IPS DF 19.7 (cell line): Measurements from ENCODE around the gene SFRP4.

Experiments used
- DNase-seq: peaks from one replicate; pipeline ENCODE4 v3.0.0-alpha.2; 2013; ENCODE audit warnings: low read depth, low spot score

SFRP4 gene

GRCh38 chr7:37925620-37926019, 9.0 kb upstream of the SFRP4 start:
- no peak for DNase-seq

GRCh38 chr7:37924491-37925041, 7.9 kb upstream of the SFRP4 start:
- DNase-seq: no peak

GRCh38 chr7:37923996-37924395, 7.4 kb upstream of the SFRP4 start:
- DNase-seq: no peak

GRCh38 chr7:37921876-37922275, 5.3 kb upstream of the SFRP4 start:
- no peak for DNase-seq

- no peak for DNase-seq
Observed at GRCh38 chr7:37920849-37921805, 4.5 kb upstream of the SFRP4 start.

- DNase-seq: no peak
Observed at GRCh38 chr7:37920305-37920848, 3.8 kb upstream of the SFRP4 start, which contains the start of gene EPDR1. TSS of gene EPDR1 (plus strand) at chr7:37920640. CDS start at chr7:37920940, 300 bp downstream.

GRCh38 chr7:37918526-37918925, 1.9 kb upstream of the SFRP4 start:
- DNase-seq: no peak

GRCh38 chr7:37916017-37916672, 472 bp downstream of the SFRP4 start:
- DNase-seq: no peak

- no peak for DNase-seq
Observed at GRCh38 chr7:37915438-37915837, 1.2 kb downstream of the SFRP4 start.

- no peak for DNase-seq
Observed at GRCh38 chr7:37912756-37913155, 3.9 kb downstream of the SFRP4 start.

- DNase-seq: no peak
Observed at GRCh38 chr7:37908221-37908788, 8.3 kb downstream of the SFRP4 start.

- DNase-seq: no peak
Observed at GRCh38 chr7:37901890-37902524, 14.6 kb downstream of the SFRP4 start.

GRCh38 chr7:37901236-37901827, 15.3 kb downstream of the SFRP4 start:
- DNase-seq: no peak

GRCh38 chr7:37899712-37900247, 16.8 kb downstream of the SFRP4 start:
- DNase-seq: no peak

GRCh38 chr7:37894671-37895070, 21.9 kb downstream of the SFRP4 start:
- DNase-seq: no peak

- no peak for DNase-seq
Observed at GRCh38 chr7:37893359-37893758, 23.3 kb downstream of the SFRP4 start.

GRCh38 chr7:37882086-37882485, 34.5 kb downstream of the SFRP4 start:
- no peak for DNase-seq
